PC-9 (cell line): ENCODE data around the gene CEACAM8.

Experiments used
- EZH2 ChIP-seq: fragments of 200-600 bp; sonication (generic); IDR thresholded peaks from 2 replicates; pipeline ENCODE4 v1.8.0; 2017; ENCODE audit warnings: antibody characterized with exemption, low read depth
- TF ChIP-seq, protein P1 (sequence below): fragments of 200-600 bp; sonication (generic); conservative IDR thresholded peaks from 2 replicates; pipeline ENCODE4 v1.6.1; 2017; ENCODE audit warnings: mixed run types, antibody characterized with exemption, mild to moderate bottlenecking, moderate library complexity

- TF ChIP-seq EZH2, result no peak
- TF ChIP-seq, protein P1, sequence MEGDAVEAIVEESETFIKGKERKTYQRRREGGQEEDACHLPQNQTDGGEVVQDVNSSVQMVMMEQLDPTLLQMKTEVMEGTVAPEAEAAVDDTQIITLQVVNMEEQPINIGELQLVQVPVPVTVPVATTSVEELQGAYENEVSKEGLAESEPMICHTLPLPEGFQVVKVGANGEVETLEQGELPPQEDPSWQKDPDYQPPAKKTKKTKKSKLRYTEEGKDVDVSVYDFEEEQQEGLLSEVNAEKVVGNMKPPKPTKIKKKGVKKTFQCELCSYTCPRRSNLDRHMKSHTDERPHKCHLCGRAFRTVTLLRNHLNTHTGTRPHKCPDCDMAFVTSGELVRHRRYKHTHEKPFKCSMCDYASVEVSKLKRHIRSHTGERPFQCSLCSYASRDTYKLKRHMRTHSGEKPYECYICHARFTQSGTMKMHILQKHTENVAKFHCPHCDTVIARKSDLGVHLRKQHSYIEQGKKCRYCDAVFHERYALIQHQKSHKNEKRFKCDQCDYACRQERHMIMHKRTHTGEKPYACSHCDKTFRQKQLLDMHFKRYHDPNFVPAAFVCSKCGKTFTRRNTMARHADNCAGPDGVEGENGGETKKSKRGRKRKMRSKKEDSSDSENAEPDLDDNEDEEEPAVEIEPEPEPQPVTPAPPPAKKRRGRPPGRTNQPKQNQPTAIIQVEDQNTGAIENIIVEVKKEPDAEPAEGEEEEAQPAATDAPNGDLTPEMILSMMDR, result no peak
These were observed 39.4 kb downstream of the CEACAM8 start for GRCh38 chr19:42555317-42555716.
